ENCODE results near the gene AQP6.

AQP6 gene

DNA sequence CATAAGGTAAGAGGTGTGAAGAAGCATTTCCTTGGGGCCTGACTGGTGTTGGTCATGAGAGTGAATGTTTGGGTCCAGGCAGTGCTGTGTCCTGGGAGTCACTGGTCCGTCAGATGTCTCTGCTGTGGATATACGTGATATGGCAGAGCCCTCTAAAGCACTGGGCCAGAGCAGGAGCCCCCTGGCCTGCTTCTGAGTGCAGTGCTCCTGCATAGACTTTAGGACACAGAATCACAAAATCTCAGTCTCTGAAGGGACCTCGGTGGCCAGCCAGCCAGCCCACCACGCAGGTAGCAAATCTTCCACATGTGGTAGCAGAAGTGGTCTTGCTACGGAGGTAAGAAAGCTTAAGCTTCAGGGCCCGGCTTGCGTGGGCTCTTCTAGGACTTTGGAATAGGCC lies 40.7 kb upstream of the AQP6 start:
- TF ChIP-seq TAF1 (IDR thresholded peaks at IDR 0.05; ENCODE audit: borderline replicate concordance, insufficient read depth, low read length) (no peak), POLR2AphosphoS5 (IDR thresholded peaks at IDR 0.05; ENCODE audit: low read depth, low read length) (no peak), SIN3A (IDR thresholded peaks at IDR 0.05; ENCODE audit: borderline replicate concordance, insufficient read depth, low read length) (no peak)
- TF ChIP-seq, protein P1, sequence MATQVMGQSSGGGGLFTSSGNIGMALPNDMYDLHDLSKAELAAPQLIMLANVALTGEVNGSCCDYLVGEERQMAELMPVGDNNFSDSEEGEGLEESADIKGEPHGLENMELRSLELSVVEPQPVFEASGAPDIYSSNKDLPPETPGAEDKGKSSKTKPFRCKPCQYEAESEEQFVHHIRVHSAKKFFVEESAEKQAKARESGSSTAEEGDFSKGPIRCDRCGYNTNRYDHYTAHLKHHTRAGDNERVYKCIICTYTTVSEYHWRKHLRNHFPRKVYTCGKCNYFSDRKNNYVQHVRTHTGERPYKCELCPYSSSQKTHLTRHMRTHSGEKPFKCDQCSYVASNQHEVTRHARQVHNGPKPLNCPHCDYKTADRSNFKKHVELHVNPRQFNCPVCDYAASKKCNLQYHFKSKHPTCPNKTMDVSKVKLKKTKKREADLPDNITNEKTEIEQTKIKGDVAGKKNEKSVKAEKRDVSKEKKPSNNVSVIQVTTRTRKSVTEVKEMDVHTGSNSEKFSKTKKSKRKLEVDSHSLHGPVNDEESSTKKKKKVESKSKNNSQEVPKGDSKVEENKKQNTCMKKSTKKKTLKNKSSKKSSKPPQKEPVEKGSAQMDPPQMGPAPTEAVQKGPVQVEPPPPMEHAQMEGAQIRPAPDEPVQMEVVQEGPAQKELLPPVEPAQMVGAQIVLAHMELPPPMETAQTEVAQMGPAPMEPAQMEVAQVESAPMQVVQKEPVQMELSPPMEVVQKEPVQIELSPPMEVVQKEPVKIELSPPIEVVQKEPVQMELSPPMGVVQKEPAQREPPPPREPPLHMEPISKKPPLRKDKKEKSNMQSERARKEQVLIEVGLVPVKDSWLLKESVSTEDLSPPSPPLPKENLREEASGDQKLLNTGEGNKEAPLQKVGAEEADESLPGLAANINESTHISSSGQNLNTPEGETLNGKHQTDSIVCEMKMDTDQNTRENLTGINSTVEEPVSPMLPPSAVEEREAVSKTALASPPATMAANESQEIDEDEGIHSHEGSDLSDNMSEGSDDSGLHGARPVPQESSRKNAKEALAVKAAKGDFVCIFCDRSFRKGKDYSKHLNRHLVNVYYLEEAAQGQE (IDR thresholded peaks at IDR 0.05; ENCODE audit: insufficient read depth in 1 of 2, low read depth in 2 of 2, low read length in 2 of 2), result no peak

DNA sequence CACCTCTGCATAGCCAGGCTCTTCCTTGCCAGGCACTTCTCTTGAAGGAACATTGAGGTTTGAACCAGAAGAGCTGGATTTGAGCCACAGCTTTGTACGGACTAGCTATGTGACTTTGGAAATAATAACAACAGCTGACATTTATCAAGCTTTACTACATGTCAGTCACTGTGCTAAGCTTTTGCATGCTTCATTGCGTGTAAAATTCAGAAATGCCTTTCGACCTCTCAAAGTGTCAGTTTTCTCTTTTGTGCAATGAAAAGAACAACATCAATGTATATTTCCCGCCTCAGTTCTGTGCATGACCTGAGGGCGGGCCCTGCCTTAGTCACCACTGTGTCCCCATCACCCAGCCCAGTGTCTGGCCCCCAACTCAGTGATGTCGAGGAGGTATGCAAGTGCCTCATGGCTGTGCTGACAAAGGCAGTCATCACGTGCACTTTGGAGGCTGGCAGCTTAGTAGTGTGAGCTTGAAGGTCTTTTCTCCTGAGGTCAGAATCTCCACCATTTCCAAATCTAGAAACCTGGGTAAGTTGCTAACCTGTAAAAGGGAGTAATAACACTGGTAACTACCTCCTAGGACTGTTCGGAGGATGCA lies 40.1 kb upstream of the AQP6 start:
- TF ChIP-seq, protein P1 (IDR thresholded peaks at IDR 0.05; ENCODE audit: insufficient read depth in 1 of 2, low read depth in 2 of 2, low read length in 2 of 2), result no peak
- TF ChIP-seq FOXP2 (optimal IDR thresholded peaks at IDR 0.05; ENCODE audit: borderline replicate concordance, extremely low read depth, extremely low read length, insufficient read depth) (no peak), SIN3A (IDR thresholded peaks at IDR 0.05; ENCODE audit: borderline replicate concordance, insufficient read depth, low read length) (no peak), POLR2AphosphoS5 (IDR thresholded peaks at IDR 0.05; ENCODE audit: low read depth, low read length) (no peak), TAF1 (IDR thresholded peaks at IDR 0.05; ENCODE audit: borderline replicate concordance, insufficient read depth, low read length) (no peak)

- TF ChIP-seq, protein P1 (IDR thresholded peaks at IDR 0.05; ENCODE audit: insufficient read depth in 1 of 2, low read depth in 2 of 2, low read length in 2 of 2), result no peak
- TF ChIP-seq POLR2AphosphoS5 (IDR thresholded peaks at IDR 0.05; ENCODE audit: low read depth, low read length) (no peak), SIN3A (IDR thresholded peaks at IDR 0.05; ENCODE audit: borderline replicate concordance, insufficient read depth, low read length) (no peak), TAF1 (IDR thresholded peaks at IDR 0.05; ENCODE audit: borderline replicate concordance, insufficient read depth, low read length) (no peak), FOXP2 (optimal IDR thresholded peaks at IDR 0.05; ENCODE audit: borderline replicate concordance, extremely low read depth, extremely low read length, insufficient read depth) (no peak)
Observed at GRCh38 chr12:49933796-49934195, 39.0 kb upstream of the AQP6 start.

GRCh38 chr12:49934505-49934904 lies 38.2 kb upstream of the AQP6 start:
- TF ChIP-seq FOXP2 (optimal IDR thresholded peaks at IDR 0.05; ENCODE audit: borderline replicate concordance, extremely low read depth, extremely low read length, insufficient read depth), result no peak
- no peak for TF ChIP-seq TAF1 (IDR thresholded peaks at IDR 0.05; ENCODE audit: borderline replicate concordance, insufficient read depth, low read length)

GRCh38 chr12:49936925-49937324 lies 35.8 kb upstream of the AQP6 start:
- TF ChIP-seq POLR2AphosphoS5 (IDR thresholded peaks at IDR 0.05; ENCODE audit: low read depth, low read length) (no peak), SIN3A (IDR thresholded peaks at IDR 0.05; ENCODE audit: borderline replicate concordance, insufficient read depth, low read length) (no peak), TAF1 (IDR thresholded peaks at IDR 0.05; ENCODE audit: borderline replicate concordance, insufficient read depth, low read length) (no peak), FOXP2 (optimal IDR thresholded peaks at IDR 0.05; ENCODE audit: borderline replicate concordance, extremely low read depth, extremely low read length, insufficient read depth) (no peak)
- TF ChIP-seq, protein P1 (IDR thresholded peaks at IDR 0.05; ENCODE audit: insufficient read depth in 1 of 2, low read depth in 2 of 2, low read length in 2 of 2), result no peak
